Measurements from ENCODE around the gene SLAMF1. TPM values are rescaled to one million over a fixed set of nuclear protein-coding genes. Genes with fewer than 3 reads are reported as not detected.
A peak's percentile ranks its signal among the peaks of the same experiment; 100 is the strongest.

The SLAMF1 gene
- total RNA-seq, 1 experiment from 2014 or later = not detected

DNA sequence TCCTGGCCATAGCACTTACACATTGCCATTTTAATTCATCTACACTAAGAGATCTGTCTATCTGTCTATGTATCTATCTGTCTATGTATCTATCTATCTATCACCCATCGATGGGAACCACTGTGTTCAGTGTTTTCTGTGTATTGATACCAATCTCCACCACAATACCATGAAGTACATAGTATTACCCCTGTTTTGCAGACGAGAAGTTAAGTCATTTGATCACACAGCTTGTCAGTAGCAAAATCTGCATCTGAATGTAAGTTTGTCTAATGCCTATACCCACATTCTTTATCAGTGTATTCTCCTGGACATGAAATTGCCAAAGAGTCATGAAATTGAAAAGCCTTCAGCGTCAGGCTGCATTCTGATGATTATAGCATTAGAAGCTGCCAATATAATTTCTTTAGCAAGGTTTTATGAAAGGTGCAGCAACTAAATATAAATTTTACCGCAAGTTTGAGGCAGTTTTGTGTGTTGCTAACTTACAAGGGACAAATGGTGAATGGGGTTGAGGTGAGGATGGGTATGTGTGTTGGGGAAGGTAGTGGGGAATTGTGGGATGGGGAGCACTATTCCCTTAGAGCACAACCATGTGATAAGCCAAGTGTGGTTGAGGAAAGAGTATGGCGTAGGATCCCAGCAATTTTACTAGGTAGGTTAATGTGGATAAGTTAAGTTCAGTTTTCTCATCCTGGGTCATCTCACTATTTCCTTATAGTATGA, 24.2 kb downstream of the SLAMF1 start:
- DNase-seq = no peak
- Histone ChIP-seq H3K9me3 (no peaks in the 10 kb centered on the region), H3K27me3 (peaks cover 8% of the 10 kb centered on the region; the same call in 1 of the 2 replicates), H3K36me3 (no peaks in the 10 kb centered on the region), H3K4me3 (no peak overlapping the region)

GRCh38 chr1:160621633-160622413, 25.0 kb downstream of the SLAMF1 start:
- DNase-seq = no peak
- H3K9me3 ChIP-seq = no peaks in the 10 kb centered on the region

DNA sequence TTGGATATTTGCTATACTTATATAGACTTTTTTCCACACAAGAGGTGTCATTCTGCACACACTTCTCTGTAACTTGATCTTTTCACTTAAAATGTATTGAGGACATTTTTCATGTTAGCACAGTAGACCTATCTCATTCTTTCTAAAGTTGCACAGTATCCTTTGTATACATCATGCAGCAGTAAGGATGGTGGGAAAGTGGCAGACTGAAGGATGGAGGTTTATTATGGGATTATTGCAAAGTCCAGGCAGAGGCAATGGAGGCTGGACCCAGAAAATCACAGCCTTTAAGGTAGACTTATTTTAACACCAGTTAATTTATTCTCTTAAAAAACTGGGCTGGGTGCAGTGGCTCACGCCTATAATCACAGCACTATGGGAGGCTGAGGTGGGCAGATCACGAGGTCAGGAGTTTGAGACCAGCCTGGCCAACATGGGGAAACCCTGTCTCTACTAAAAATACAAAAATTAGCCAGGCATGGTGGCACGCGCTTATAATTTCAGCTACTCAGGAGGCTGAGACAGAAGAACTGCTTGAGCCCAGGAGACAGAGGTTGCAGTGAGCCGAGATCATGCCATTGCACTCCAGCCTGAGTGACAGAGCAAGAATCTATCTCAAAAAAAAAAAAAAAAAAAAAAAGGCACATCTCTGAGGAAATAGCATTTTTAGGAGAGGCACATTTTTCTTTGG, 25.8 kb downstream of the SLAMF1 start:
- no peaks in the 10 kb centered on the region for H3K36me3 ChIP-seq
- no peak for DNase-seq
- H3K4me3 ChIP-seq = no peak overlapping the region
- H3K9me3 ChIP-seq = no peaks in the 10 kb centered on the region
- peaks cover 7% of the 10 kb centered on the region; the same call in 1 of the 2 replicates for H3K27me3 ChIP-seq

More at GRCh38 chr1:160621633-160622413, 25.0 kb downstream of the SLAMF1 start:
- H3K36me3 ChIP-seq = no peaks in the 10 kb centered on the region
- H3K4me3 ChIP-seq = no peak overlapping the region
- peaks cover 8% of the 10 kb centered on the region; the same call in 1 of the 2 replicates for H3K27me3 ChIP-seq

- no peak overlapping the region for H3K4me3 ChIP-seq
- peaks cover 6% of the 10 kb centered on the region; the same call in 1 of the 2 replicates for H3K27me3 ChIP-seq
- H3K36me3 ChIP-seq = no peaks in the 10 kb centered on the region
- no peak for DNase-seq
- H3K9me3 ChIP-seq = no peaks in the 10 kb centered on the region
Observed at GRCh38 chr1:160619742-160620277, 27.0 kb downstream of the SLAMF1 start.

- H3K27me3 ChIP-seq = peaks cover 7% of the 10 kb centered on the region
- H3K4me3 ChIP-seq = no peak overlapping the region
- no peak for DNase-seq
- no peaks in the 10 kb centered on the region for H3K9me3 ChIP-seq
- no peaks in the 10 kb centered on the region for H3K36me3 ChIP-seq
Observed at GRCh38 chr1:160618763-160619274, 28.0 kb downstream of the SLAMF1 start.

- no peak for DNase-seq
- no peaks in the 10 kb centered on the region for H3K9me3 ChIP-seq
- H3K27me3 ChIP-seq = peaks cover 11% of the 10 kb centered on the region
- no peaks in the 10 kb centered on the region for H3K36me3 ChIP-seq
- H3K4me3 ChIP-seq = no peak overlapping the region
Observed at GRCh38 chr1:160618327-160618726, 28.5 kb downstream of the SLAMF1 start.

DNA sequence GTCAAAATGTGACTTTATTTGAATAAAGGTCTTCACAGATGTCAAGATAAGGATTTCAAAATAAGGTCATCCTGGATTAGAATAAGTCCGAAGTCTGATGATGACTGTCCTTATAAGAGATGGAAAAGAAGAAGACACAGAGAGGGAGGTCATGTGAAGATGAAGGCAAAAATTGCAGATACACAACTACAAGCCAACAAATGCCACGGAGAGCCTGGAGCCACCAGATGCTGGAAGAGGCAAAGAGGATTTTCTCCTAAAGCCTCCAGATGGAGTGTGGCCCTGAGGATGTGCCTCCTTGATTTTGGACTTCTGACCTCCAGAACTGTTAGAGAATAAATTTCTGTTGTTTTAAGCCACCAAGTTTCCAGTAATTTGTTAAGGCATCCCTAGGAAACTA, 31.2 kb downstream of the SLAMF1 start:
- H3K27me3 ChIP-seq = peaks cover 27% of the 10 kb centered on the region
- no peak for DNase-seq
- no peak overlapping the region for H3K4me3 ChIP-seq
- no peaks in the 10 kb centered on the region for H3K36me3 ChIP-seq
- no peaks in the 10 kb centered on the region for H3K9me3 ChIP-seq

GRCh38 chr1:160614410-160614809, 32.4 kb downstream of the SLAMF1 start:
- DNase-seq = no peak
- Histone ChIP-seq H3K4me3 (no peak overlapping the region), H3K27me3 (peaks cover 27% of the 10 kb centered on the region), H3K9me3 (no peaks in the 10 kb centered on the region), H3K36me3 (no peaks in the 10 kb centered on the region)

GRCh38 chr1:160612613-160613218, 34.1 kb downstream of the SLAMF1 start:
- no peaks in the 10 kb centered on the region for H3K9me3 ChIP-seq
- H3K27me3 ChIP-seq = peaks cover 33% of the 10 kb centered on the region
- no peaks in the 10 kb centered on the region for H3K36me3 ChIP-seq
- no peak for DNase-seq
- H3K4me3 ChIP-seq = no peak overlapping the region

- Histone ChIP-seq H3K9me3 (no peaks in the 10 kb centered on the region), H3K36me3 (no peaks in the 10 kb centered on the region), H3K27me3 (peaks cover 33% of the 10 kb centered on the region), H3K4me3 (no peak overlapping the region)
- DNase-seq = no peak
Observed at GRCh38 chr1:160610569-160611242, 36.1 kb downstream of the SLAMF1 start.

DNA sequence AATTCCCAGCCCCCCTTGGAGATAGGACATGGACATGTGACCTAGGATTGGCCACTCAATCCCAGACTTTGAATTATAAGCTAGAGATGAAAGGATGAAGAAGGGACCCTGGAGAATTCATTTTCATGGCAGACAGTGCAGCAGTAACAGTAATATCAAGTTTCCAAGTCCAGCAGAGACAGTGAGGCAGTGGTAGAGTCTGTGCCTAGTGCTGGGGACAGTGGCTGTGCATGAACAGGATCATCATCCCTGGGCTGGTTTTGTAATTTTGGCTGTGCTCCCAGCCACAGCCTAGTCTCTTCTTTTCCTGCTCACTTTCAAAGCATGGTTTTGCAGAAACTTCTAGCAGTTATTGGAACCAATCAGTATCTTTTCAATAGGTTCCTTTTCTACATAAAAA, 37.9 kb downstream of the SLAMF1 start:
- Histone ChIP-seq H3K27me3 (peaks cover 27% of the 10 kb centered on the region), H3K4me3 (no peak overlapping the region), H3K36me3 (no peaks in the 10 kb centered on the region), H3K9me3 (no peaks in the 10 kb centered on the region)
- no peak for DNase-seq

- peaks cover 23% of the 10 kb centered on the region for H3K27me3 ChIP-seq
- no peaks in the 10 kb centered on the region for H3K9me3 ChIP-seq
- no peak overlapping the region for H3K4me3 ChIP-seq
- no peaks in the 10 kb centered on the region for H3K36me3 ChIP-seq
- DNase-seq = no peak
Observed at GRCh38 chr1:160608514-160608913, 38.3 kb downstream of the SLAMF1 start.

- Histone ChIP-seq H3K4me3 (no peak overlapping the region), H3K27me3 (peaks cover 19% of the 10 kb centered on the region), H3K36me3 (no peaks in the 10 kb centered on the region), H3K9me3 (no peaks in the 10 kb centered on the region)
- DNase-seq = no peak
Observed at GRCh38 chr1:160608057-160608456, 38.8 kb downstream of the SLAMF1 start.

DNA sequence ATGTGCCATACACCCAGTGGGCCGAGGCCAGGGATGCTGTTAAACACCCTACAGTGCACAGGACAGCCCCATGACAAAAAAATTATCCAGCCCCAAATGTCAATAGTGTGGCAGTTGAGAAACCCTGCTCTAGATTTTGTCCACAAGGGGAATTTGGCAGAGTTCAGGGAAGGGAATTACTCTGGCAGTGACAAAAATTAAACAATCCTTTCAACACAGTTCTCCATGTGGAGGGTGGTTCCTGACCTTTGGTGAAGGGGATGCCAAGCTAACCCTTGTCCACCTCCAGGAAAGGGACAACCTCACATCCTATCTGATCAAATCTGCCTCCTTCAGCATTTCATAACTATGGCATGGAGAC, 39.2 kb downstream of the SLAMF1 start:
- H3K9me3 ChIP-seq = no peaks in the 10 kb centered on the region
- H3K4me3 ChIP-seq = no peak overlapping the region
- H3K36me3 ChIP-seq = no peaks in the 10 kb centered on the region

DNA sequence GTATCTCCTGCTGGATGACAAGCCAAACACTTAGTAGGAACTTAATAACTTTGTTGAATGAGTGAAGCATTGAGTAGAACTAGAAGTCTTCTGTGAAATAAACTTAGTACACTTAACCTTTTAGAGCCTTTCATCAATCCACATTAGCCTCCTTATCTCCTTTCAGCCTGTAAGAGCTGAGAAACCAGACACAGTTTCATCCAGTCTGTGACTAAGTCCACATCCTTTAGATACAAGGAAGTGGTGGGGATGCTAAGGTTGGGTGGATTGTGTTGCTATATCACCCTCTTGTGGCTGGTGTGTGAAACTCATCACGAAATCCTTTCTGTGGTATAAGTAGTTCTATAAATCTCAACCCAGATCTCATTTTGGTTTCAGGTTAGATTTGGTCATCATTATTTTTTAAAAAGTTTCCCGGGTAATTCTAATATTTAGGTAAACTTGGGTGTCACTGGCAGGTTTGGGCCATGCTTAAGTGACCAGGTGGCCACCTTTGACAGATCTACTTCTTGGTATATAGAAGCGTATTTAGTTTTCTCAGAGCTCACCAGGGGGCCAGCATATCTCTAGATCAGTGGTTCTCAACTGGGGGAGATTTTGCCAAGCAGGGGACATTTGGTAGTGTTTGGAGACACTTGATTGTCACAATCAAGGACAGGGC, 39.7 kb downstream of the SLAMF1 start:
- no peaks in the 10 kb centered on the region for H3K36me3 ChIP-seq
- no peaks in the 10 kb centered on the region for H3K9me3 ChIP-seq
- H3K4me3 ChIP-seq = no peak overlapping the region
- peak; percentile 38 for DNase-seq
- H3K27me3 ChIP-seq = peaks cover 11% of the 10 kb centered on the region

More for the DNA sequence above, 39.2 kb downstream of the SLAMF1 start:
- DNase-seq = no peak
- H3K27me3 ChIP-seq = peaks cover 15% of the 10 kb centered on the region

Data from MG63 (cell line).